Neural cell (in vitro differentiated cells): ENCODE results near the gene UBASH3A.

Experiments
- CTCF ChIP-seq: fragments of 450-650 bp; IDR thresholded peaks from 2 replicates; pipeline ENCODE4 v1.5.1; 2014; ENCODE audit warnings: antibody characterized with exemption, mild to moderate bottlenecking, moderate library complexity; ENCODE audit not compliant: poor library complexity, severe bottlenecking
- RAD21 ChIP-seq: fragments of 450-650 bp; conservative IDR thresholded peaks from 2 replicates; pipeline ENCODE4 v1.6.1; 2014; ENCODE audit warnings: antibody characterized with exemption, mild to moderate bottlenecking, moderate library complexity

GRCh38 chr21:42455754-42456440 is 52.2 kb downstream of the UBASH3A start:
- TF ChIP-seq CTCF = no peak
- TF ChIP-seq RAD21 = no peak
